AG04450 (cell line): ENCODE measurements around the gene PLXNA4. TPM values are rescaled to one million over a fixed set of nuclear protein-coding genes. Genes with fewer than 3 reads are reported as not detected.

Source experiments
- CTCF ChIA-PET: fragments of 300-600, 350-600 bp; formaldehyde crosslinking; extraction: SDS; loops from one replicate; lab custom pipeline; 2022; ENCODE audit warnings: antibody characterized with exemption, inconsistent platforms; lab: Charles Lee
- POLR2A ChIA-PET: fragments of 350-600 bp; formaldehyde crosslinking; extraction: SDS; loops from one replicate; lab custom pipeline; 2021; ENCODE audit warnings: antibody characterized with exemption, inconsistent platforms; lab: Yijun Ruan, JAX
- DNase-seq: peaks from one replicate; pipeline ENCODE4 v3.0.0-alpha.2; 2011; ENCODE audit warnings: low read depth, low spot score
- H3K27ac ChIP-seq: one replicate; pipeline ENCODE4 v1.5.1; 2012; ENCODE audit warnings: low read depth, low read length, control low read depth
- H3K27me3 ChIP-seq: one replicate; pipeline ENCODE4 v1.6.0; 2012; ENCODE audit warnings: low read length; ENCODE audit not compliant: control insufficient read depth, insufficient read depth
- H3K4me3 ChIP-seq: 2 replicates; pipeline ENCODE4 v1.5.1; 2011; ENCODE audit warnings: mild to moderate bottlenecking, low read depth, low read length, control low read depth
- H3K9me3 ChIP-seq: 2 replicates; pipeline ENCODE4 v1.5.1; 2012; ENCODE audit warnings: low read length; ENCODE audit not compliant: control insufficient read depth, insufficient read depth
- CTCF ChIP-seq: IDR thresholded peaks from 2 replicates; pipeline ENCODE4 v1.5.1; 2011; ENCODE audit warnings: low read depth, low read length, control low read depth, inconsistent platforms
- polyA plus RNA-seq: library from polyadenylated mRNA; depleted of rRNA; stranded (reverse); fragments of >200 nt; gene quantifications from 2 replicates; pipeline ENCODE4 v1.2.3, GENCODE V29; 2011

PLXNA4 gene
- polyA plus RNA-seq, 1 experiment = 0.05 TPM

GRCh38 chr7:132075515-132075914, 500.8 kb downstream of the PLXNA4 start:
- no peak for TF ChIP-seq CTCF
- H3K27me3 ChIP-seq = peaks cover 40% of the 10 kb centered on the region
- ChIA-PET CTCF (interaction anchor here (1.0 kb wide), 1 partner anchor 10 kb away, joined by 3 read pairs; no protein-coding TSS in a partner anchor), POLR2A (interaction anchor here (3.3 kb wide), 1 partner anchor 9 kb away, joined by 11 read pairs; no protein-coding TSS in a partner anchor)
- H3K9me3 ChIP-seq = no peaks in the 10 kb centered on the region; the same call in 1 of the 2 replicates
- H3K4me3 ChIP-seq = no peak overlapping the region
- no peak for DNase-seq
- H3K27ac ChIP-seq = no peak overlapping the region

GRCh38 chr7:132073920-132074589, 502.2 kb downstream of the PLXNA4 start:
- POLR2A ChIA-PET = no interaction called here
- CTCF ChIA-PET = no interaction called here

More at GRCh38 chr7:132073920-132074589, 502.2 kb downstream of the PLXNA4 start:
- no peak overlapping the region for H3K27ac ChIP-seq
- no peaks in the 10 kb centered on the region; the same call in 1 of the 2 replicates for H3K9me3 ChIP-seq
- DNase-seq = no peak
- H3K27me3 ChIP-seq = peaks cover 34% of the 10 kb centered on the region
- TF ChIP-seq CTCF = no peak
- H3K4me3 ChIP-seq = no peak overlapping the region
